Jurkat, Clone E6-1 (cell line): ENCODE measurements around the gene UGT1A3. TPM values are rescaled to one million over a fixed set of nuclear protein-coding genes. Genes with fewer than 3 reads are reported as not detected.
"Not testable (repeated sequence)": the region's sequence is repeated elsewhere in the genome, so short reads cannot be mapped to it uniquely, and the experiment has no call there.

Experiments
- DNase-seq: peaks from one replicate; pipeline ENCODE4 v3.0.0-alpha.2; 2011; ENCODE audit warnings: low read depth, low spot score
- H3K4me3 ChIP-seq: 2 replicates; pipeline ENCODE4 v1.5.1; 2011; ENCODE audit warnings: mild to moderate bottlenecking, low read length, control low read depth, moderate library complexity
- polyA plus RNA-seq: library from polyadenylated mRNA; unstranded; fragments of >200 nt; gene quantifications from one replicate; pipeline ENCODE4 v1.2.1, GENCODE V29; 2012; ENCODE audit warnings: missing spikeins; ENCODE audit not compliant: insufficient read length, insufficient read depth

Gene UGT1A3
- not detected for polyA plus RNA-seq

GRCh38 chr2:233728723-233729301, at the start of gene UGT1A3:
UGT1A3 (plus strand) TSS chr2:233729042; CDS start chr2:233729127, 85 bp downstream.
- no peak for DNase-seq
- no peak within 1 kb of the TSS for H3K4me3 ChIP-seq

GRCh38 chr2:233679196-233679595, 49.6 kb upstream of the UGT1A3 start:
- H3K4me3 ChIP-seq = no peak overlapping the region
- DNase-seq = no peak

- no peak for DNase-seq
- no peak overlapping the region for H3K4me3 ChIP-seq
Observed at GRCh38 chr2:233680361-233681045, 48.3 kb upstream of the UGT1A3 start.

- DNase-seq = no peak
- H3K4me3 ChIP-seq = no peak within 1 kb of the TSS
Observed at GRCh38 chr2:233681521-233682099, 47.2 kb upstream of the UGT1A3 start, which contains the start of gene UGT1A7. UGT1A7 (plus strand) TSS chr2:233681901; CDS start chr2:233681938, 37 bp downstream.

- no peak for DNase-seq
Observed at GRCh38 chr2:233684640-233685039, 44.2 kb upstream of the UGT1A3 start.

GRCh38 chr2:233686928-233687327, 41.9 kb upstream of the UGT1A3 start:
- no peak for DNase-seq
- H3K4me3 ChIP-seq = no peak overlapping the region

More at GRCh38 chr2:233684640-233685039, 44.2 kb upstream of the UGT1A3 start:
- no peak overlapping the region for H3K4me3 ChIP-seq

- no peak overlapping the region for H3K4me3 ChIP-seq
- DNase-seq = no peak
Observed at GRCh38 chr2:233688341-233688740, 40.5 kb upstream of the UGT1A3 start.

- DNase-seq = no peak
- no peak overlapping the region for H3K4me3 ChIP-seq
Observed at GRCh38 chr2:233689031-233689430, 39.8 kb upstream of the UGT1A3 start.

- no peak for DNase-seq
- H3K4me3 ChIP-seq = no peak overlapping the region
Observed at GRCh38 chr2:233689501-233689900, 39.3 kb upstream of the UGT1A3 start.

GRCh38 chr2:233690444-233690843, 38.4 kb upstream of the UGT1A3 start:
- no peak overlapping the region for H3K4me3 ChIP-seq
- no peak for DNase-seq

GRCh38 chr2:233691443-233692433, 37.1 kb upstream of the UGT1A3 start:
- no peak overlapping the region for H3K4me3 ChIP-seq
- no peak for DNase-seq

GRCh38 chr2:233692648-233693047, 36.2 kb upstream of the UGT1A3 start, which contains the start of gene UGT1A6:
UGT1A6 (plus strand) TSS chr2:233692890; CDS start chr2:233693005, 115 bp downstream.
- no peak within 1 kb of the TSS for H3K4me3 ChIP-seq
- no peak for DNase-seq

- DNase-seq = no peak
- no peak overlapping the region for H3K4me3 ChIP-seq
Observed at GRCh38 chr2:233693963-233694362, 34.9 kb upstream of the UGT1A3 start.

- H3K4me3 ChIP-seq = no peak overlapping the region
- no peak for DNase-seq
Observed at GRCh38 chr2:233698740-233699139, 30.1 kb upstream of the UGT1A3 start.

- no peak for DNase-seq
- H3K4me3 ChIP-seq = no peak overlapping the region
Observed at GRCh38 chr2:233699424-233700027, 29.3 kb upstream of the UGT1A3 start.

- DNase-seq = no peak
- no peak overlapping the region for H3K4me3 ChIP-seq
Observed at GRCh38 chr2:233700028-233700635, 28.7 kb upstream of the UGT1A3 start.

- H3K4me3 ChIP-seq, DNase-seq: not testable (repeated sequence)
Observed at GRCh38 chr2:233700842-233701241, 28.0 kb upstream of the UGT1A3 start.

GRCh38 chr2:233702238-233702637, 26.6 kb upstream of the UGT1A3 start:
- no peak overlapping the region for H3K4me3 ChIP-seq
- no peak for DNase-seq
